Stomach (tissue), 9 donors: Measurements from ENCODE around the gene COL25A1. TPM values are rescaled to one million over a fixed set of nuclear protein-coding genes. Genes with fewer than 3 reads are reported as not detected.

ENCODE experiments used
- DNase-seq, 2 donors: peaks; one replicate each; pipeline versions ENCODE4 v3.0.0 to v3.0.0-alpha.2; 2013 to 2019
- H3K27ac ChIP-seq, 5 donors: fragments of 200-600 bp in 4 of 5; sonication (generic) in 4 of 5; one replicate each; pipeline ENCODE4 v1.5.1; 2013 to 2019; ENCODE audit warnings: mild to moderate bottlenecking in 1 of 5, moderate library complexity in 1 of 5
- H3K27me3 ChIP-seq, 3 donors: fragments of 200-600 bp; sonication (generic); one replicate each; pipeline ENCODE4 v1.5.1; 2017 to 2019; ENCODE audit warnings: mixed run types in 1 of 3
- H3K36me3 ChIP-seq, 4 donors: fragments of 200-600 bp; sonication (generic); 1 replicate in 3 of 4; 2 replicates in 1 of 4; pipeline ENCODE4 v1.5.1; 2016 to 2019
- H3K4me1 ChIP-seq, 4 donors: fragments of 200-600 bp; sonication (generic); one replicate each; pipeline ENCODE4 v1.5.1; 2016 to 2019
- H3K4me3 ChIP-seq, 4 donors: fragments of 200-600 bp; sonication (generic) in 3 of 4; one replicate each; pipeline ENCODE4 v1.5.1; 2016 to 2019; ENCODE audit warnings: mild to moderate bottlenecking in 1 of 4
- H3K9me3 ChIP-seq, 4 donors: fragments of 200-600 bp; sonication (generic); one replicate each; pipeline ENCODE4 v1.5.1; 2016 to 2019
- EP300 ChIP-seq: sonication (generic); formaldehyde crosslinking; IDR thresholded peaks from one replicate; pipeline ENCODE4 v1.6.1; 2017; ENCODE audit warnings: antibody characterized with exemption
- POLR2A ChIP-seq, 4 donors: fragments of 450-650 bp; IDR thresholded peaks; one replicate each; pipeline ENCODE4 v1.6.1; 2016; ENCODE audit warnings: antibody characterized with exemption in 4 of 4, control low read depth in 2 of 4, mild to moderate bottlenecking in 1 of 4, moderate library complexity in 1 of 4
- POLR2AphosphoS5 ChIP-seq, 3 donors: sonication (generic); formaldehyde crosslinking; IDR thresholded peaks; one replicate each; pipeline ENCODE4 v1.6.1; 2016; ENCODE audit warnings: antibody characterized with exemption in 3 of 3
- WGBS, 5 donors: extraction: QIAGEN DNeasy Blood & Tissue Kit in 3 of 5; methylation state at CpG; one replicate each; pipeline versions ENCODE4 v1.1.5 to v1.1.7; 2013 to 2018; 5-methylcytosine and 5-hydroxymethylcytosine counted together
- intact Hi-C: fragments of 100-400 bp; cut with DNase I; formaldehyde crosslinking; loops from one replicate; pipeline ENCODE4 v1.15.1; 2023; ENCODE audit warnings: low total_unique reads
- polyA plus RNA-seq, 3 donors: library from polyadenylated mRNA; stranded (reverse); fragments of 200-250 nt; gene quantifications; one replicate each; pipeline ENCODE4 v1.2.3, GENCODE V29; 2013
- total RNA-seq, 5 donors: library from RNA; depleted of rRNA; stranded (reverse); fragments of >200 nt; gene quantifications; one replicate each; pipeline versions ENCODE4 v1.1.0 to v1.2.3, GENCODE V29; 2014 to 2016
- TF ChIP-seq, protein P1 (sequence below), 7 experiments: fragments of 450-650 bp in 4 of 7; fragments of 200-600 bp in 3 of 7; sonication (generic) in 3 of 7; IDR thresholded peaks; one replicate each; pipeline ENCODE4 v1.5.1; 2016 to 2019; ENCODE audit warnings: antibody characterized with exemption in 7 of 7, control low read depth in 2 of 7, mild to moderate bottlenecking in 1 of 7
- donor health status: healthy with polysubstance abuse.
- donor health status: Bipolar disorder and iron deficiency.
- donor health status: healthy.

COL25A1 gene
- total and polyA plus RNA-seq, 8 donors = 0.10 to 4.1 (median 1.5) TPM; not detected in 5

GRCh38 chr4:109094056-109094455, 208.4 kb downstream of the COL25A1 start:
- Histone ChIP-seq H3K36me3 (no peaks in the 10 kb centered on the region), H3K27ac (no peak overlapping the region), H3K4me3 (no peak overlapping the region), H3K27me3 (no peaks in the 10 kb centered on the region), H3K9me3 (no peaks in the 10 kb centered on the region), H3K4me1 (no peaks in the 10 kb centered on the region)
- DNase-seq = no peak
- WGBS, 5 donors = 74 to 96% (median 91%) methylated on average over 1 of the region's 1 CpG
- TF ChIP-seq EP300 = no peak
- TF ChIP-seq POLR2A (IDR thresholded peaks at IDR 0.05) = no peak
- TF ChIP-seq POLR2AphosphoS5 (IDR thresholded peaks at IDR 0.05) = no peak
- TF ChIP-seq, protein P1, sequence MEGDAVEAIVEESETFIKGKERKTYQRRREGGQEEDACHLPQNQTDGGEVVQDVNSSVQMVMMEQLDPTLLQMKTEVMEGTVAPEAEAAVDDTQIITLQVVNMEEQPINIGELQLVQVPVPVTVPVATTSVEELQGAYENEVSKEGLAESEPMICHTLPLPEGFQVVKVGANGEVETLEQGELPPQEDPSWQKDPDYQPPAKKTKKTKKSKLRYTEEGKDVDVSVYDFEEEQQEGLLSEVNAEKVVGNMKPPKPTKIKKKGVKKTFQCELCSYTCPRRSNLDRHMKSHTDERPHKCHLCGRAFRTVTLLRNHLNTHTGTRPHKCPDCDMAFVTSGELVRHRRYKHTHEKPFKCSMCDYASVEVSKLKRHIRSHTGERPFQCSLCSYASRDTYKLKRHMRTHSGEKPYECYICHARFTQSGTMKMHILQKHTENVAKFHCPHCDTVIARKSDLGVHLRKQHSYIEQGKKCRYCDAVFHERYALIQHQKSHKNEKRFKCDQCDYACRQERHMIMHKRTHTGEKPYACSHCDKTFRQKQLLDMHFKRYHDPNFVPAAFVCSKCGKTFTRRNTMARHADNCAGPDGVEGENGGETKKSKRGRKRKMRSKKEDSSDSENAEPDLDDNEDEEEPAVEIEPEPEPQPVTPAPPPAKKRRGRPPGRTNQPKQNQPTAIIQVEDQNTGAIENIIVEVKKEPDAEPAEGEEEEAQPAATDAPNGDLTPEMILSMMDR (IDR thresholded peaks at IDR 0.05) = no peak
- intact Hi-C loops = no loop called here

DNA sequence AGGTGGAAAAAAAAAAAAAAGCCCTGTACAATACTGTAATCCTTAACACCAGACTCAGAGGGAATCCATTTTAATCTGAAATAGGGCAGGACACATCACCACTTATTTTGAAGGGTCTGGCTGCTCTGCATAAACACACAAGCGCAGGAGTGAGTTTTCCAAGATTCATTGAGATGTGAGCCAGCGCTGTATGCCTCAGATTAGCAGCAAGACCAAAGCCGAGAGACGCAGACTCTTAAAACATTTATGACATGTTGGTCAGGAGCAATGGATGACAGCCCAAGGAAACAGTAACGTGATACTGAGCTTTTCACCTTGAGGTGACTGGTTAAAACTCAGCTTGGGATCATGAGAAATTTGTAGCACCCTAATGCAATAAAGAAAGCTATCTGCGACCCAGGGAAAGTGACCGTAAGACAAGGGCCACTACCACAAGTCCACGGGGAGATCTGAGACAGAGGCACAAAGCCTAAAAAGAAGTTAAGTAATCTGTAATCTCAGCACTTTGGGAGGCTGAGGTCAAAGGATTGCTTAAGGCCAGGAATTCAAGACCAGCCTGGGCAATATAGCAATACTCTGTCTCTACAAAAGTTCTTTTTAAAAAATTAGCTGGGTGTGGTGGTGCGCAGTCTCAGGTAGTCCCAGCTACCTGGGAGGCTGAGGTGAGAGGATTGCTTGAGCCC, 210.6 kb downstream of the COL25A1 start:
- no peak overlapping the region for H3K4me3 ChIP-seq
- WGBS, 5 donors = 72 to 82% (median 76%) methylated on average over 9 of the region's 9 CpGs
- no peaks in the 10 kb centered on the region for H3K4me1 ChIP-seq
- H3K9me3 ChIP-seq = no peaks in the 10 kb centered on the region
- DNase-seq = peak in 1 of 2 donors; percentile 35
- no peak overlapping the region for H3K27ac ChIP-seq
- no peaks in the 10 kb centered on the region for H3K27me3 ChIP-seq
- no peaks in the 10 kb centered on the region for H3K36me3 ChIP-seq
- TF ChIP-seq POLR2A (IDR thresholded peaks at IDR 0.05) = no peak
- TF ChIP-seq, protein P1 (IDR thresholded peaks at IDR 0.05) = no peak
- TF ChIP-seq POLR2AphosphoS5 (IDR thresholded peaks at IDR 0.05) = no peak
- intact Hi-C loops = no loop called here

DNA sequence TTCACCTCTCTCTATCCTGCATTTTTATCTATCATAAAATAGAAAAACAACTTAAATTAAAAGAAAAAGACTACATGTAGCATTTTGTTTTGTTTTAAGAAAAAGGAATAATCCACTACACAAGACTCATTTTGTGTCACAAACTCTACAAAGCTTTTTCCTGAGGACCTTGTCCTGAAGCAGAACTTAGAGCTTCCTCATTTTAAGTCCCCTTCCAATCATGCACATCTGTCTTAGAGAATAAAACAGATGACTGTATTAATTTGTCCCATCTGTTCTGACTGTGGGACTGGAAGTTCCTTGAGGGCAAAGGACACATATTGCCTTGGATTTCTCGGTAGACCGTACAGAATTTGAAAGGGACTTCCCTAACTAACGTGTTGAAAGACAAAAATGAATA, 218.5 kb downstream of the COL25A1 start:
- no peaks in the 10 kb centered on the region for H3K36me3 ChIP-seq
- H3K9me3 ChIP-seq = no peaks in the 10 kb centered on the region
- peaks cover 0 to 7% (median 0%) of the 10 kb centered on the region in 4 donors for H3K4me1 ChIP-seq
- 81 to 86% (median 82%) methylated on average over 3 of the region's 3 CpGs for WGBS, 5 donors
- no peaks in the 10 kb centered on the region for H3K27me3 ChIP-seq
- no peak overlapping the region for H3K27ac ChIP-seq
- no peak overlapping the region for H3K4me3 ChIP-seq
- DNase-seq = no peak
- TF ChIP-seq, protein P1 (IDR thresholded peaks at IDR 0.05) = no peak
- TF ChIP-seq POLR2AphosphoS5 (IDR thresholded peaks at IDR 0.05) = no peak
- TF ChIP-seq EP300 = no peak
- no peak for TF ChIP-seq POLR2A (IDR thresholded peaks at IDR 0.05)
- intact Hi-C loops = no loop called here

GRCh38 chr4:109079731-109080130, 222.7 kb downstream of the COL25A1 start:
- Histone ChIP-seq H3K36me3 (no peaks in the 10 kb centered on the region), H3K9me3 (no peaks in the 10 kb centered on the region), H3K4me1 (peaks cover 0 to 14% (median 0%) of the 10 kb centered on the region in 4 donors), H3K27me3 (no peaks in the 10 kb centered on the region), H3K27ac (no peak overlapping the region), H3K4me3 (no peak overlapping the region)
- TF ChIP-seq EP300 (no peak), POLR2A (IDR thresholded peaks at IDR 0.05) (no peak), POLR2AphosphoS5 (IDR thresholded peaks at IDR 0.05) (no peak)
- TF ChIP-seq, protein P1 (IDR thresholded peaks at IDR 0.05) = no peak
- 24 to 40% (median 30%) methylated on average over 4 of the region's 4 CpGs for WGBS, 5 donors
- no peak for DNase-seq
- intact Hi-C loops = no loop called here
